HepG2 (cell line): Measurements from ENCODE around the gene PSD. TPM values are rescaled to one million over a fixed set of nuclear protein-coding genes. Genes with fewer than 3 reads are reported as not detected.

Experiments used
- AGO2 ChIP-seq: fragments of 200-400 bp; formaldehyde crosslinking; optimal IDR thresholded peaks from 2 replicates; pipeline ENCODE3; 2017; ENCODE audit warnings: mild to moderate bottlenecking, low read depth, low read length, moderate library complexity
- ATF7-NPFF ChIP-seq: sonication (generic); formaldehyde crosslinking; IDR thresholded peaks from 2 replicates; pipeline ENCODE4 v1.8.1; 2023; ENCODE audit warnings: mild to moderate bottlenecking, low read depth, missing genetic modification reagents, moderate library complexity
- CREB3 ChIP-seq: sonication (generic); formaldehyde crosslinking; IDR thresholded peaks from 2 replicates; pipeline ENCODE4 v1.5.0; 2020; ENCODE audit warnings: missing genetic modification reagents
- ESRRA ChIP-seq: sonication (generic); formaldehyde crosslinking; IDR thresholded peaks from 2 replicates; pipeline ENCODE4 v1.5.1; 2020; ENCODE audit warnings: mild to moderate bottlenecking, low read depth, missing genetic modification reagents
- ETV5 ChIP-seq: IDR thresholded peaks from 2 replicates; pipeline ENCODE4 v1.6.1; 2018; ENCODE audit warnings: missing biosample characterization, missing genetic modification reagents, inconsistent platforms, borderline replicate concordance
- ETV6 ChIP-seq: sonication (generic); formaldehyde crosslinking; conservative IDR thresholded peaks from 2 replicates; pipeline ENCODE4 v1.4.0; 2020; ENCODE audit warnings: missing genetic modification reagents
- FIP1L1 ChIP-seq: fragments of 200-400 bp; formaldehyde crosslinking; IDR thresholded peaks from 2 replicates; pipeline ENCODE4 v1.6.1; 2018; ENCODE audit warnings: low read depth, mild to moderate bottlenecking, low read length, moderate library complexity, borderline replicate concordance; ENCODE audit not compliant: insufficient read depth
- IRF2 ChIP-seq: IDR thresholded peaks from 2 replicates; pipeline ENCODE4 v1.6.1; 2018; ENCODE audit warnings: missing genetic modification reagents, missing compliant biosample characterization
- KLF15 ChIP-seq: sonication (generic); formaldehyde crosslinking; IDR thresholded peaks from 2 replicates; pipeline ENCODE4 v1.8.1; 2023; ENCODE audit warnings: borderline replicate concordance, mild to moderate bottlenecking, inconsistent platforms, missing genetic modification reagents, mixed read lengths
- MAF1 ChIP-seq: sonication (generic); formaldehyde crosslinking; IDR thresholded peaks from 2 replicates; pipeline ENCODE4 v1.5.0; 2020; ENCODE audit warnings: missing genetic modification reagents, borderline replicate concordance
- MBD4 ChIP-seq: IDR thresholded peaks from 2 replicates; pipeline ENCODE4 v1.6.1; 2012; ENCODE audit warnings: low read length, inconsistent platforms, borderline replicate concordance
- NBN ChIP-seq: fragments of 450-650 bp; conservative IDR thresholded peaks from 2 replicates; pipeline ENCODE4 v1.6.1; 2017
- NR2C2 ChIP-seq: sonication (generic); formaldehyde crosslinking; IDR thresholded peaks from 2 replicates; pipeline ENCODE4 v1.4.0; 2020; ENCODE audit warnings: missing genetic modification reagents, mild to moderate bottlenecking, moderate library complexity, borderline replicate concordance
- PAF1 ChIP-seq: IDR thresholded peaks from 2 replicates; pipeline ENCODE4 v1.6.1; 2016; ENCODE audit warnings: missing genetic modification reagents, missing compliant biosample characterization
- PBX2 ChIP-seq: IDR thresholded peaks from 2 replicates; pipeline ENCODE4 v1.6.1; 2016; ENCODE audit warnings: control low read depth
- PHF5A ChIP-seq: IDR thresholded peaks from one replicate; pipeline ENCODE4 v1.6.1; 2018; ENCODE audit warnings: low read depth, missing genetic modification reagents; ENCODE audit not compliant: unreplicated experiment
- RARG ChIP-seq: sonication (generic); formaldehyde crosslinking; IDR thresholded peaks from 2 replicates; pipeline ENCODE4 v1.4.0; 2020; ENCODE audit warnings: low read depth, mild to moderate bottlenecking, missing genetic modification reagents
- ZFAT ChIP-seq: sonication (generic); formaldehyde crosslinking; conservative IDR thresholded peaks from 2 replicates; pipeline ENCODE4 v1.8.1; 2023; ENCODE audit warnings: missing genetic modification reagents, inconsistent platforms
- ZFP36 ChIP-seq: fragments of 150-350 bp; IDR thresholded peaks from 2 replicates; pipeline ENCODE4 v1.6.1; 2018; ENCODE audit warnings: borderline replicate concordance, low read length, low read depth; ENCODE audit not compliant: partially characterized antibody
- ZNF34 ChIP-seq: sonication (generic); formaldehyde crosslinking; IDR thresholded peaks from 2 replicates; pipeline ENCODE4 v1.4.0; 2020; ENCODE audit warnings: mild to moderate bottlenecking, missing genetic modification reagents, borderline replicate concordance
- ZNF557 ChIP-seq: sonication (generic); formaldehyde crosslinking; IDR thresholded peaks from 2 replicates; pipeline ENCODE4 v1.4.0; 2020; ENCODE audit warnings: missing genetic modification reagents
- polyA plus RNA-seq, 8 experiments: library from polyadenylated mRNA; depleted of rRNA in 3 of 8; stranded (reverse) in 7 of 8; unstranded in 1 of 8; fragments of >200 nt; fragmentation: Illumina TruSeq in 4 of 8; extraction: Trizol in 4 of 8; gene quantifications; 2 replicates each; pipeline versions ENCODE4 v1.2.1 to v1.2.3, GENCODE V29; 2011 to 2016; ENCODE audit warnings: low read depth in 4 of 8, missing spikeins in 1 of 8, mixed read lengths in 1 of 8; ENCODE audit not compliant: insufficient read depth in 1 of 8
- total RNA-seq, 5 experiments: library from RNA; depleted of rRNA; stranded (reverse); fragments of >200 nt; fragmentation: Illumina TruSeq; extraction: Trizol; gene quantifications; 2 replicates each; pipeline ENCODE4 v1.2.3, GENCODE V29; 2016; ENCODE audit warnings: low read depth in 1 of 5
- TF ChIP-seq, protein P1 (sequence below): sonication (generic); formaldehyde crosslinking; IDR thresholded peaks from 2 replicates; pipeline ENCODE4 v1.4.0; 2020; ENCODE audit warnings: missing genetic modification reagents
- TF ChIP-seq, protein P2 (sequence below): IDR thresholded peaks from 2 replicates; pipeline ENCODE4 v1.6.1; 2016; ENCODE audit warnings: low read depth, borderline replicate concordance
- TF ChIP-seq, protein P3 (sequence below): sonication (generic); formaldehyde crosslinking; IDR thresholded peaks from 2 replicates; pipeline ENCODE4 v1.4.0; 2020; ENCODE audit warnings: low read depth, mild to moderate bottlenecking, missing genetic modification reagents

The PSD gene
- total and polyA plus RNA-seq, 2 of the 13 experiments (the other 11 are each of a cell fraction or from before 2014, with no cell fraction given), result 0.35 to 0.58 TPM

- TF ChIP-seq, protein P1, sequence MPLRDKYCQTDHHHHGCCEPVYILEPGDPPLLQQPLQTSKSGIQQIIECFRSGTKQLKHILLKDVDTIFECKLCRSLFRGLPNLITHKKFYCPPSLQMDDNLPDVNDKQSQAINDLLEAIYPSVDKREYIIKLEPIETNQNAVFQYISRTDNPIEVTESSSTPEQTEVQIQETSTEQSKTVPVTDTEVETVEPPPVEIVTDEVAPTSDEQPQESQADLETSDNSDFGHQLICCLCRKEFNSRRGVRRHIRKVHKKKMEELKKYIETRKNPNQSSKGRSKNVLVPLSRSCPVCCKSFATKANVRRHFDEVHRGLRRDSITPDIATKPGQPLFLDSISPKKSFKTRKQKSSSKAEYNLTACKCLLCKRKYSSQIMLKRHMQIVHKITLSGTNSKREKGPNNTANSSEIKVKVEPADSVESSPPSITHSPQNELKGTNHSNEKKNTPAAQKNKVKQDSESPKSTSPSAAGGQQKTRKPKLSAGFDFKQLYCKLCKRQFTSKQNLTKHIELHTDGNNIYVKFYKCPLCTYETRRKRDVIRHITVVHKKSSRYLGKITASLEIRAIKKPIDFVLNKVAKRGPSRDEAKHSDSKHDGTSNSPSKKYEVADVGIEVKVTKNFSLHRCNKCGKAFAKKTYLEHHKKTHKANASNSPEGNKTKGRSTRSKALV (CRISPR knock-in tag), result peak; percentile 98; the same call in 1 of the 2 replicates
- TF ChIP-seq RARG (CRISPR knock-in tag) (no peak), NBN (no peak), ZNF557 (CRISPR knock-in tag) (no peak), KLF15 (CRISPR knock-in tag) (no peak), ZFP36 (no peak), ATF7-NPFF (CRISPR knock-in tag) (peak; percentile 48; the same call in 1 of the 2 replicates), AGO2 (peak; percentile 83), CREB3 (CRISPR knock-in tag) (no peak), FIP1L1 (no peak), PAF1 (CRISPR knock-in tag) (no peak), PBX2 (CRISPR knock-in tag) (no peak), ZNF34 (CRISPR knock-in tag) (no peak), ESRRA (CRISPR knock-in tag) (peak; percentile 54; the same call in 1 of the 2 replicates), ZFAT (CRISPR knock-in tag) (no peak), ETV5 (CRISPR knock-in tag) (peak; percentile 68), PHF5A (peak; percentile 80), MAF1 (CRISPR knock-in tag) (no peak), MBD4 (no peak), NR2C2 (CRISPR knock-in tag) (peak; percentile 51; the same call in 1 of the 2 replicates), IRF2 (peak; percentile 93), ETV6 (peak; percentile 82; the same call in 1 of the 2 replicates)
- TF ChIP-seq, protein P2, sequence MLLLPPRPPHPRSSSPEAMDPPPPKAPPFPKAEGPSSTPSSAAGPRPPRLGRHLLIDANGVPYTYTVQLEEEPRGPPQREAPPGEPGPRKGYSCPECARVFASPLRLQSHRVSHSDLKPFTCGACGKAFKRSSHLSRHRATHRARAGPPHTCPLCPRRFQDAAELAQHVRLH (CRISPR knock-in tag), result peak; percentile 92
- TF ChIP-seq, protein P3, sequence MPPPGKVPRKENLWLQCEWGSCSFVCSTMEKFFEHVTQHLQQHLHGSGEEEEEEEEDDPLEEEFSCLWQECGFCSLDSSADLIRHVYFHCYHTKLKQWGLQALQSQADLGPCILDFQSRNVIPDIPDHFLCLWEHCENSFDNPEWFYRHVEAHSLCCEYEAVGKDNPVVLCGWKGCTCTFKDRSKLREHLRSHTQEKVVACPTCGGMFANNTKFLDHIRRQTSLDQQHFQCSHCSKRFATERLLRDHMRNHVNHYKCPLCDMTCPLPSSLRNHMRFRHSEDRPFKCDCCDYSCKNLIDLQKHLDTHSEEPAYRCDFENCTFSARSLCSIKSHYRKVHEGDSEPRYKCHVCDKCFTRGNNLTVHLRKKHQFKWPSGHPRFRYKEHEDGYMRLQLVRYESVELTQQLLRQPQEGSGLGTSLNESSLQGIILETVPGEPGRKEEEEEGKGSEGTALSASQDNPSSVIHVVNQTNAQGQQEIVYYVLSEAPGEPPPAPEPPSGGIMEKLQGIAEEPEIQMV (CRISPR knock-in tag), result peak; percentile 99
These were observed 19.2 kb downstream of the PSD start (continued) for GRCh38 chr10:102399217-102400021.
